Cardiac fibroblast (primary cell): ENCODE measurements around the gene ANP32A.

ENCODE experiments used
- DNase-seq, 2 donors: peaks; one replicate each; pipeline versions ENCODE4 v3.0.0 to v3.0.0-alpha.2; 2010; ENCODE audit warnings: low read depth in 2 of 2
- H3K4me3 ChIP-seq, 2 donors: replicated peaks in 1 of 2; 1 replicate in 1 of 2; 2 replicates in 1 of 2; pipeline ENCODE4 v1.5.1; 2011; ENCODE audit warnings: low read depth in 2 of 2, low read length in 2 of 2, mild to moderate bottlenecking in 2 of 2, moderate library complexity in 1 of 2
- CTCF ChIP-seq: IDR thresholded peaks from one replicate; pipeline ENCODE4 v1.5.1; 2011; ENCODE audit warnings: low read depth, mild to moderate bottlenecking, low read length, inconsistent platforms

ANP32A gene

DNA sequence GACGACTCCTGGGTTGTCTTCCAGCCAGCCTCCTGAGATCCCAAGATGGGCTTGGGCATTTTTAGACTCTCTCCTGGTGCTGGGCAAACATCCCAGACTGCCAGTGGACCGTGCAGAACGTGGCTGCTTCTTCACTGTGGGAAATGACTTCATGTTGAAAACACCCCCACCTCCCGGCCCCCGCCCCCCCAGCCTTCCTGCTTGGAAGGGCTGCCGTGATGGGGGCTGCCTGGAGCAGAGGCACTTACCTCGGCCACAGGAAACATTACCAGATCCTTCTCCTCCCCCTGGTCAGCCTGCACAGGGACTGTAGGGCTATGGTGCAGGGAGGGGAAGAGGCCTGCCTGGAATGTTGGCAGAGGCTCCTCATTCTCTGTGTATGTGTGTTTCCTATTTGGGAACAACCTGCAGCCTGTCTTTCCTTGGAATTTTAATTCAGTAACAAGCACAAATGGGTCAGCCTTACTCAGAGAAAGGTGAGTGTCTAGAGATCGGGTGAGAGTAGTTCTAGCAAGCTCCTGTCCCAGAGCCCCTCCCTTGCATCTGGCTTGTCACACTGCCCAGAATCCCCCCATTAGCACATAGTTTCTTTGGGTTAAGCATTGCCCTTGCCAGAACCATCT lies 90.8 kb downstream of the ANP32A start:
- peak; percentile 25 to 32 for DNase-seq
- no peak overlapping the region for H3K4me3 ChIP-seq
- TF ChIP-seq CTCF: no peak
